ENCODE measurements around the gene SMPD4. TPM values are rescaled to one million over a fixed set of nuclear protein-coding genes. Genes with fewer than 3 reads are reported as not detected.
"Not testable (repeated sequence)": the region's sequence is repeated elsewhere in the genome, so short reads cannot be mapped to it uniquely, and the experiment has no call there.

SMPD4 gene, protein sequence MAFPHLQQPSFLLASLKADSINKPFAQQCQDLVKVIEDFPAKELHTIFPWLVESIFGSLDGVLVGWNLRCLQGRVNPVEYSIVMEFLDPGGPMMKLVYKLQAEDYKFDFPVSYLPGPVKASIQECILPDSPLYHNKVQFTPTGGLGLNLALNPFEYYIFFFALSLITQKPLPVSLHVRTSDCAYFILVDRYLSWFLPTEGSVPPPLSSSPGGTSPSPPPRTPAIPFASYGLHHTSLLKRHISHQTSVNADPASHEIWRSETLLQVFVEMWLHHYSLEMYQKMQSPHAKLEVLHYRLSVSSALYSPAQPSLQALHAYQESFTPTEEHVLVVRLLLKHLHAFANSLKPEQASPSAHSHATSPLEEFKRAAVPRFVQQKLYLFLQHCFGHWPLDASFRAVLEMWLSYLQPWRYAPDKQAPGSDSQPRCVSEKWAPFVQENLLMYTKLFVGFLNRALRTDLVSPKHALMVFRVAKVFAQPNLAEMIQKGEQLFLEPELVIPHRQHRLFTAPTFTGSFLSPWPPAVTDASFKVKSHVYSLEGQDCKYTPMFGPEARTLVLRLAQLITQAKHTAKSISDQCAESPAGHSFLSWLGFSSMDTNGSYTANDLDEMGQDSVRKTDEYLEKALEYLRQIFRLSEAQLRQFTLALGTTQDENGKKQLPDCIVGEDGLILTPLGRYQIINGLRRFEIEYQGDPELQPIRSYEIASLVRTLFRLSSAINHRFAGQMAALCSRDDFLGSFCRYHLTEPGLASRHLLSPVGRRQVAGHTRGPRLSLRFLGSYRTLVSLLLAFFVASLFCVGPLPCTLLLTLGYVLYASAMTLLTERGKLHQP
- 52.7 and 63.9 TPM in 2 replicates for total RNA-seq (2014; rRNA removed; shearing (Covaris generic))

DNA sequence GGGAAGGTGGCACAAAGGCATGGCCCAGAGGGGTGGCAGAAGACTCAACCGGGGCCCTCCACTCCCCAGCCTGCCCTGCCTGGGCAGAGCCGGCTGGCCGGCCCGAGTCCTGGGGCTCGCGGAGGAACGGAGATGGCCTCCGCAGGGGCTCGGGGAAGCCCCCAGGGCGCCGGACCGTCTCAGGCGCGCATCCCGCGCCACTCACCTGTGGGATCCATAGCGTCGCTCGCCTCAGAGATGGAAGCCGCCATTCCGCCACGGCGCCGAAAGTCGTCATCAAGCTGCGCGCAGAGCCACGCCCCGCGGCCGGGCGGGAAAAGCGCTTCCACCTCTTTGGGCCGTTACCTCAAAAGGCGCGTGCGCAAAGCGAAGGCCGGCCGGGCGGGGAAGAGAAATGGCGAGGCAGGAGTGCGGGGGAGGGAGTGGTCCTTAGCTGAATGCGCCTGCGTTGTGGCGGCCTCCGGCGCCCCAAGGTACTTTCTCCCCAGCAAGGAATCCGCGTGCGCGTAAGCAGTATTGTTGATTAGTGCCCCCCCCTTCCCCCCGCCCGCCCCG lies at the start of gene SMPD4:
Gene SMPD4, minus strand, starts transcription at position 278 of the 555 bp plus-strand sequence. CDS start 5,010 bp downstream, outside the sequence.
- DNase-seq (ENCODE audit: low spot score) = peak; percentile 94
- in situ Hi-C loops (cut with HindIII; ENCODE audit: low sequenced_read_pairs) = no loop called here

DNA sequence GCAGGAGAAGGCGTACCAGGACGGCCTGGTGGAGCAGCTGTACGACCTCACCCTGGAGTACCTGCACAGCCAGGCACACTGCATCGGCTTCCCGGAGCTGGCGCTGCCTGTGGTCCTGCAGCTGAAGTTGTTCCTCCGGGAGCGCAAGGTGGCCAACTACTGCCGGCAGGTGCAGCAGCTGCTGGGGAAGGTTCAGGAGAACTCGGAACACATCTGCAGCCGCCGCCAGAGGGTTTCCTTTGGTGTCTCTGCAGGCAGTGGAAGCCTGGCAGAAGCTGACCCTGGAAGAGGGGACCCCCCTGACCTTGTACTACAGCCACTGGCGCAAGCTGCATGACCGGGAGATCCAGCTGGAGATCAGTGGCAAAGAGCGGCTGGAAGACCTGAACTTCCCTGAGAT lies 49.5 kb upstream of the SMPD4 start:
- in situ Hi-C loops (cut with HindIII; ENCODE audit: low sequenced_read_pairs) = not testable (repeated sequence)

DNA sequence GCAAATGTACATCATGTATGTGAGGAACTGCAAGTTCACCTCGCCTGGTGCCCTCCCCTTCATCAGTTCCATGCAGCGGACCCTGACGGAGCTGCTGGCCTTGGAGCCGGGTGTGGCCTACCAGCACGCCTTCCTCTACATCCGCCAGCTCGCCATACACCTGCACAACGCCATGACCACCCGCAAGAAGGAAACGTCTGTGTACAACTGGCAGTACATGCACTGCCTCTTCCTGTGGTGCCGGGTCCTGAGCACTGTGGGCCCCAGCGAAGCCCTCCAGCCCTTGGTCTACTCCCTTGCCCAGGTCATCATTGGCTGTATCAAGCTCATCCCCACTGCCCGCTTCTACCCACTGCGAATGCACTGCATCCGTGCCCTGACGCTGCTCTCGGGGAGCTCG lies 49.0 kb upstream of the SMPD4 start:
- in situ Hi-C loops (cut with HindIII; ENCODE audit: low sequenced_read_pairs); DNase-seq (ENCODE audit: low spot score): not testable (repeated sequence)

More for the DNA sequence above, 49.5 kb upstream of the SMPD4 start:
- not testable (repeated sequence) for DNase-seq (ENCODE audit: low spot score)

DNA sequence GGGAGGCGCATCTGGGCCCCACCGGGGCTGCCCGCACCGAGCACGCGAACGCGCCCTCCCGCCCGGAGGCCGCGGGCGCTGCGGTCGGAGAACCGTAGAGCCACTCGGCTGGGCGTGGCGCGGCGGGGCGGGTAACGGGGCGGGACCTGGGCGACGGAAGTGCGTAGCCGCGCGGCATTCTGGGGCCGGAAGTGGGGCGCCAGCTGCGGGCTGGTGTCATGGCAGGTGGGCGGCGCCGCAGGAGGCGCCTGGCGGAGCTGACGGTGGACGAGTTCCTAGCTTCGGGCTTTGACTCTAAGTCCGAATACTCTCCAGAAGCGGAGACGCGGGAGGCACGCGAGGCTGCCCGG lies 47.7 kb upstream of the SMPD4 start:
- DNase-seq (ENCODE audit: low spot score) = peak; percentile 2
- in situ Hi-C loops (cut with HindIII; ENCODE audit: low sequenced_read_pairs) = not testable (repeated sequence)

DNA sequence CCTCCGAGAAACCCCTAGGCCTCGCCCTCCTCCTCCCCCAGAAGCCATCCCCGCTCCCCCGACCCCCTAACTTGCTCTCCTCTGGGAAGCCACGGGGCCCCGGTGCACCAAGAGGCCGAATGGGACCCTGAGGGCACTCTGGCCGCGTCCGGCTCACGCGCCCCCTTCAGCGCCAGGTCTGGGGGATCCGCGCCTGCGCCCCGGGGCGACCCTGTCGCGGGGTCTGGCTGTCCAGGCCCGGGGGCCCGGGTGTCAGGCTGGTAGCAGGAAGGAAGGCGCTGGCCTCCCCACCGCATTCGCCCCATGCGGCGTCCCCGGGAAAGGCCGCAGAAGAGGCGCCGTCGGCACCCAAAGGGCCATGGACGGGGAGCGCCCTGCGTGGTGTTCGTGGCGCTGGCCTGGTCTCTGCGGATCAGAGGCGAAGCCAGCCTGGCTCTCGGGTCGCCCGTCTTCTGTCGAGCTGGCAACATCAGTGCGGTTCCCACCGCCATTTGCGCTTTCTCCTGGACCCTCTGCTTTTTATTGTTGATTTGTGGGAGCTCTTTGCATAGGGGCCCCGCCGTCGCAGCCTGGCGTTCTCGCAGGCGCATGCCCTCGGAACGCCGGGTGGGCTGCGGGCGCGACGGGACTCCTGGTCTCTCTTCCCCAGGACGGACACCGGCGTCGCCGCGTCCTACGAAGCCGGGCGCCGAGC lies 47.2 kb upstream of the SMPD4 start:
- in situ Hi-C loops (cut with HindIII; ENCODE audit: low sequenced_read_pairs); DNase-seq (ENCODE audit: low spot score): not testable (repeated sequence)

DNA sequence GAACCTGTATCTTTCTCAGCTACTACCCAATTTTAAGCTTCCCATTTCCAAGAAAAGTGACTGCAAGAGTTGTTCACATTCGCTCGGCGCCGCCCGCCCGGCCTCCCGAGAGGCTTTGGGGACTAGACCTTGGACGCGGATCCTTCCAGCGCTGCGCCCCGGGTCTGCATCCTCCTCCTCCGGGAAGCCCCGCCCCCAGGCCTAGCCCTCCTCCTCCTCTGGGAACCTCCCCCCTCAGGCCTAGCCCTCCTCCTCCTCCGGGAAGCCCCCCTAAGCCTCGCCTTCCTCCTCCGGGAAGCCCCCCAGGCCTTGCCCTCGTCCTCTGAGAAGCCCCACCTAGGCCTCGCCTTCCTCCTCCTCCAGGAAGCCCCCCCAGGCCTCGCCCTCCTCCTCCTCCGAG lies 46.6 kb upstream of the SMPD4 start:
- DNase-seq (ENCODE audit: low spot score); in situ Hi-C loops (cut with HindIII; ENCODE audit: low sequenced_read_pairs): not testable (repeated sequence)

DNA sequence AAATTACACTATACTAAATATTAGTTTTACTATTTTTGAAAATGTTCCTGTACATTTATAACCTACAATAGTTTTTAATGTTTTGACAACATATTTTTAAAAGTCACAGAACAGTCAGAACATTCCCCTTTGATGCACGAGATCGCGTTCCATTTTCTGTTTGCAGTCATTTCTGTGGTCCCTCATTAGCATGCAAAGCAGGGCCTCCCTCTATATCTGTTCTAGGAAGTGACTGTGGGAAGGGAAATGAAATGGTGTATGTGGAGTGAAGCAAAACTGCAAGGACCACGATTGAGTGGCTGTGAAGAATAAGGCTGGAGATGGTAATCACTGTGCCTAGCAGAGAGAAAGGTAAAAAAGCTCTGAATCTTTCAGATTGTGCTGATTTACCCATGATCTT lies 41.1 kb upstream of the SMPD4 start:
- in situ Hi-C loops (cut with HindIII; ENCODE audit: low sequenced_read_pairs); DNase-seq (ENCODE audit: low spot score): not testable (repeated sequence)

DNA sequence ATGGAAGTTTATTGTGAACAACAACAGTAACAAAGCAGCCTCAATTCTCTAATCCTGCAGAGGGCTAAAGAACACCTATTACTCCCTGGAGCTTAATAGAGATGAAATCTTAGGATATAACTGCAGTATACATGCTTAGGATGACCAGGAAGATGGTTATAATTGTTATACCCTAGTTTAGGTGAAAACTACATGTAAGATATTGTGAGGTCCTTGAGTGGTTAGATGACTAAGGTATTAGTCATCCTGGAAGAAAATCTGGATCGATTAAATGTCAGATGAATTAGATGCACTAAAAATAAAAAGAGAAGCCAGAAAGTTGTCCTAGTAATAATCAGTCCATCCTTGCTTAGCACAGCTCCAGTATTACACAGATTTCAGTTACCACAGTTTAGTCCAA lies 39.1 kb upstream of the SMPD4 start:
- in situ Hi-C loops (cut with HindIII; ENCODE audit: low sequenced_read_pairs) = not testable (repeated sequence)

DNA sequence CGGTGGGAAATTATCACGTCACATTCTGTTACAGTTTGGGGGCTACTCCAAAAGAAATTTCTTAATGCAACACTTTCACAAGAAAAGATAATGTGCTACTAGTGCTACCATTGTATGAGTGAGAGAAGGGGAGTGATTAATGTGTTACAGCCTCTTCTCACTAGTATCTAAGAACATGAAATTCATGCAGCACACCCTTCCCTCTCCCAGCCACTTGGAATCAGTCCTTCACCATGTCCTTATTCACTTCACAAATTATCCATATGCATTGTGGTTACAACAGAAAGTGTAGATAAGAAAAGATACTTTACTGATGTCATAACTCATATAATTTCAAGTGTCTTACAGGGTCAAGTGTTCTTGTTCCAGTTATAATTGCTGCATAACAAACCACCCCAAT lies 37.7 kb upstream of the SMPD4 start:
- DNase-seq (ENCODE audit: low spot score); in situ Hi-C loops (cut with HindIII; ENCODE audit: low sequenced_read_pairs): not testable (repeated sequence)

More for the DNA sequence above, 39.1 kb upstream of the SMPD4 start:
- not testable (repeated sequence) for DNase-seq (ENCODE audit: low spot score)

DNA sequence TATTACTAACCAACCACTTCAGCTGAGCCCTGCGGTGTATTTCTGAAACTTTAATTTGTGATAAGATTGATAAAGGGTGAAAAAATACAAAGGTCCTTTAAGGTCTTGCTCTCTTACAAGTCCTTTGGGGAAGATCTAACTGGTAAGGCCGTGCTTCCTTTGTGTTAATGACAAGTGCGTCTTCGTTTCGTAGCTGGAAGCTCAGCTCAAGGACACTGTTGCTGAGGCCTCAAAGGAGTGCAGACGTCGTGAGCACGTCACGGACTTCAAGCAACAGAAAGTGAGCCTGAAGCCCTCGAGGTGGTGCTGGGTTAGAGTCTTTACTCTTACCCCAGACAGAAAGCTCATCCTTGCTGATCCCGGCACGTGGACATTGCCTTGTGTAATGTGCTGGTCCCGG lies 25.6 kb upstream of the SMPD4 start:
- in situ Hi-C loops (cut with HindIII; ENCODE audit: low sequenced_read_pairs); DNase-seq (ENCODE audit: low spot score): not testable (repeated sequence)

DNA sequence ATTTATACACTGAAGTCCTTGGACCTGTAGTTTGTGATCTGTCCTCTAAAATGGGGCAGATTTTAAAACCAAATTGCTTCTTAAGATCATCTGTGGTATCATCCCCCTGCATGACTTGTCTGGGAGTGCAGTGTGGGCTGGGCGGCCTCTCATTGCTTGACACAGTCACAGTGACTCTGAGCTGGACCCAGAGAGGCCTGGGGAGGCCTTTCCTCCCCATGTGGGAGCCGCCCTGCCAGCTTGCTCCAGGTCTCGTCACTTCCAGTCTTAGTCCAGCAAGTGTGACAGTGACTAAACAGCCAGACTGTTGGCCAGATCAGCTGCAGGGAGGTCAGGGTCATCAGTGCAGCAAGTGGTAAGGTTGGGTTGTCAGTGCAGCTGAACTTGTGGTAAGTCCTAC lies 21.7 kb upstream of the SMPD4 start:
- in situ Hi-C loops (cut with HindIII; ENCODE audit: low sequenced_read_pairs) = not testable (repeated sequence)

DNA sequence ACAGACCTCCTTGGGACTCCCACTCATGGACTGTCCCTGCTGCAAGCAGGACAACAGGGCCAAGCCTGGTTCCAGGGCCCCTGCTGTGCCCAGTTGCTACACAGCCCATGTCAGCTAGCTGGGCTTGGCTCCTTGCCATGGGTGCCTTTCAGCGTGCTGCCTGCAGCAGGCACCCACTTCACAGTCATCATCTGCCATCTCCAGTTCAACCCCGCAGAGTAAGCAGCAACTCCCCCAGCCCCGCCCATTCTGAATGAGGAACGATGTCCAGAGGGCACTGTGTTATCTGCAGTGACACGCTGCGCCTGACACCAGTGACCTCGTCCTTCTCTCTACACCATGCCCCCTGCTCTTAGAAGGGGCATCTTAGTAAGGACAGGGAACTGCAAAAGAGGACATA lies 21.1 kb upstream of the SMPD4 start:
- DNase-seq (ENCODE audit: low spot score); in situ Hi-C loops (cut with HindIII; ENCODE audit: low sequenced_read_pairs): not testable (repeated sequence)

More for the DNA sequence above, 21.7 kb upstream of the SMPD4 start:
- not testable (repeated sequence) for DNase-seq (ENCODE audit: low spot score)

DNA sequence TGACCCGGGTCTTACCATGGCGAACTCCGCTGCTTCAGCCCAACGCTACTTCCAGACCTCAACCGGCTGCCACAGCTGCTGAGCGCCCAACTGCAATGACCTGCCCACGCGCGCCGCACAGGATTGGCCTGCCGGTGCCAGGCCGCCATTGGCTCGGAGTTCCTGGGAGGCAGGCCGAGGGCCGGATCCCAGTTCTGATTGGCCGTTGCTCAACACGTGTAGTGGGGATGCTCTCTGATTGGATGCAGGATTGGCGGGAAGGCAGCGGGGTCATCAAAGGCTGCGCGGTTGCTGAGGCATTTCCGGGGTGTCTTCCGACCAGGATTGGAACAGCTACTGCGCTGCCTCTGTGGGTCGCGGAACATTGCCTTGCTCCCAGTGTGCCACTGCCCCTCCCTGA lies 16.9 kb upstream of the SMPD4 start, which contains the start of gene TUBA3E:
Gene TUBA3E, minus strand, starts transcription at position 97 of the 400 bp plus-strand sequence. Its CDS starts 79 bp downstream, at position 18.
- in situ Hi-C loops (cut with HindIII; ENCODE audit: low sequenced_read_pairs) = no loop called here
- DNase-seq (ENCODE audit: low spot score) = no peak

DNA sequence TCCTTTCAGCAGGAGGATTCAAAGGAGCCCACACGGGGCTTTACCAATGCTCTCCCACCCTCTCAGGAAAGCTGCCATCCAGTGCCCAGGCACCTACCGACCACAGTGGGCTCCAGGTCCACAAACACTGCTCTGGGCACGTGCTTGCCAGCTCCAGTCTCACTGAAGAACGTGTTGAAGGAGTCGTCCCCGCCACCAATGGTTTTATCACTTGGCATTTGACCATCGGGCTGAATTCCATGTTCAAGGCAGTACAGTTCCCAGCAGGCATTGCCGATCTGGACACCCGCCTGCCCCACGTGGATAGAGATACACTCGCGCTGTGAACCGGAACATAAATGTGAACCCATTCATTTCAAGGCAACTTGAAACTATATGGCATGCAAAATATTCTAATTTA lies 14.7 kb upstream of the SMPD4 start:
- DNase-seq (ENCODE audit: low spot score); in situ Hi-C loops (cut with HindIII; ENCODE audit: low sequenced_read_pairs): not testable (repeated sequence)

DNA sequence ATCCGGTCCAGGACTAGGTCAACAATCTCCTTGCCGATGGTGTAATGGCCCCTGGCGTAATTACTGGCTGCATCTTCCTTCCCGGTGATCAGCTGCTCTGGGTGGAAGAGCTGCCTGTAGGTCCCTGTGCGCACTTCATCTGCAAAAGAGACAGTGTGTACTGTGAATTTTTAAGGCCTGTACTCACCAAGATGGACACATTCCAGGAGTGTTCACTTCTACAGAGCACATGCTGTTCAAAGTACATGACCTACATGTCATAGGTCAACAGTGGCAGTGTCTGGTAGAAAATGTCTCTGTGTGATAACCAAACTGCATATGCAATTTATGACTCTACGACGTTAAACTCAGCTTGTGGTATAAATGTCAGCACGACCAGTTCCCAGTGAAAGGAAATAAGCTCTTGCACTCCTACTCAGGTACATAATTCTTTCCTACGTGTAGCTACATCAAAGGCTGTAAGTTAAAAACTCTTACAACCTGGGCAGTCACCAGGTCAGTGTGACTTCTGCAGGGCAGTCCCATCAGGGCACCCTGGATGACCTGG lies 13.8 kb upstream of the SMPD4 start:
- in situ Hi-C loops (cut with HindIII; ENCODE audit: low sequenced_read_pairs); DNase-seq (ENCODE audit: low spot score): not testable (repeated sequence)

DNA sequence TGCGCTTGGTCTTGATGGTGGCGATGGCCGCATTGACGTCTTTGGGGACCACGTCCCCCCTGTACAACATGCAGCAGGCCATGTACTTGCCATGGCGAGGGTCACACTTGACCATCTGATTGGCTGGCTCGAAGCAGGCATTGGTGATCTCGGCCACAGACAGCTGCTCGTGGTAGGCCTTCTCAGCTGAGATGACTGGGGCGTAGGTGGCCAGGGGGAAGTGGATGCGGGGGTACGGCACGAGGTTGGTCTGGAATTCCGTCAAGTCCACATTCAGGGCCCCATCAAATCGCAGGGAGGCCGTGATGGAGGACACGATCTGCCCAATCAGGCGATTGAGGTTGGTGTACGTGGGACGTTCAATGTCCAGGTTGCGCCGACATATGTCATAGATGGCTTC lies 12.4 kb upstream of the SMPD4 start:
- in situ Hi-C loops (cut with HindIII; ENCODE audit: low sequenced_read_pairs); DNase-seq (ENCODE audit: low spot score): not testable (repeated sequence)

DNA sequence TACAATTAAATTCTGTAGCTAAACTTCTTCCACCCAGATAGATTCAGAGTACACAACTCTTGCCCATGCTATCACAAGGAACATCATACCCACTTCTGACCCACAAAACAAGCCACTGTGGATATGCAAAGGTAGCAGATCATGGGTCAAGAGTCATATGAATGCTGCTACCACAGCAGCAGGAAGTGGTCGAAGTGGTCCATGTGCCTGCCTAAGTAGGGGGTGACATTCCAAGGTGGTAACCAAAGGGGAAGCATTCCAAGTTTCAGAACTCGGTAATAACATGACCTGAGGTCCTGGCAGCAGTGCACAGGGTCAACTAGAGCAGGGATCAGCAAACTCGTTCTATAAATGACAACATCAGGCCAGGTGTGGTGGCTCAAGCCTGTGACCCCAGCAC lies 11.0 kb upstream of the SMPD4 start:
- in situ Hi-C loops (cut with HindIII; ENCODE audit: low sequenced_read_pairs); DNase-seq (ENCODE audit: low spot score): not testable (repeated sequence)

DNA sequence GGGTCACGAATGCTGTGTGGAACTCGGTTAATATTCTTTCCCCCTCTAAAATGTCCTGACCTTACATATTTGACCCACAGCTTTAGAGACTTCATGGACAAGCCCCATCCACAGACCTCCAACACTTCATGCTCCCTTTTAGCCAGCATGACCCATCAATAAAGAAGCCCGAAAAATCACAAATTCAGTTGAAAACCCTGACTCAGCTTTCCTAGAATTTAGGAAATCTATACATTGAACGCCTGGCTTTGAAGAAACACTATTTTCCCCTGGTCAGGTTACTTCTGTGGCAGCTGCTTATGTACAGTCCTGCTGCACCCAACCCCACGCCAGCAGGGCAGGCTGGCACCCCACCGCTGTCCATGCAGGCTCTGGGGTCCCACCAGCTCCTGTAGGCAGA lies 9.9 kb upstream of the SMPD4 start:
- in situ Hi-C loops (cut with HindIII; ENCODE audit: low sequenced_read_pairs); DNase-seq (ENCODE audit: low spot score): not testable (repeated sequence)

DNA sequence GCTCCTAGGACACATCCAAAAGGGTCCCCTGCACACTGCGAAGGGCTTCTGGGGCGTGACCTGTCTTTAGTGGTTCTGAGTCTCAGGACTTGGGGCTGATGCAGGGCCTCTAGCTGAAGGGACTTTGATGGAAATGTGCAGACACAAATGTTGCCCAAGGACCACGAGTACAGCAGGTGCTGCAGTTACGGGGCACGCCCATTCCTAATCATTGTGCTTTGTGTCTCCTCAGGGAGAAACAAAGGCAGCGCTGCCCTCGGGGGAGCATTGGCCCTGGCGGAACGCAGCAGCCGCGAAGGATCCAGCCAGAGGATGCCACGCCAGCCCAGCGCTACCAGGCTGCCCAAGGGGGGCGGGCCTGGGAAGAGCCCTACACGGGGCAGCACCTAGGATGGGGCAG lies 8.8 kb upstream of the SMPD4 start:
- no peak for DNase-seq (ENCODE audit: low spot score)
- in situ Hi-C loops (cut with HindIII; ENCODE audit: low sequenced_read_pairs) = no loop called here

All from G401 (cell line).